GM12864 (cell line): ENCODE results near the gene CDKAL1.

Experiments
- DNase-seq: peaks from one replicate; pipeline ENCODE4 v3.0.0-alpha.2; 2011; ENCODE audit warnings: low read depth
- H3K4me3 ChIP-seq: 2 replicates; pipeline ENCODE4 v1.5.1; 2011; ENCODE audit warnings: mild to moderate bottlenecking, low read depth, low read length, control low read depth
- TF ChIP-seq, protein P1 (sequence below): IDR thresholded peaks from 2 replicates; pipeline ENCODE4 v1.5.1; 2011; ENCODE audit warnings: low read depth, mild to moderate bottlenecking, moderate library complexity, low read length, control low read depth, inconsistent platforms; ENCODE audit errors: missing control alignments

CDKAL1 gene

DNA sequence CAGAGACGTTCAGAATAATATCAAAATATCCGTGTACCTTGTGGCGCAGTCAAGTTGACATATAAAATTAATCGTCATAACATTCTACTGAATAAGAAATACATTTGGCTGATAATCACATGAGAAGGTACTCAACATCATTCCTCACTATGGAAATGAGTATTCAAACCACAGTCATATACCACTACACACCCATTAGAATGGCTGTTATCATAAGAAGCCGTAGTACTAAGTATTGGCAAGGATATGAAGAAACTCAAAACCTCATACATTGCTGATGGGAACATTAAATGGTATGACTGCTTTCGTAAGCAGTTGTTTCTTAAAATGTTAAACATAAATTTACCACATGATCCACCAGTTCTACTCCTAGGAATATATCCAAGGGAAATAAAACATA is 244.7 kb downstream of the CDKAL1 start:
- TF ChIP-seq, protein P1, sequence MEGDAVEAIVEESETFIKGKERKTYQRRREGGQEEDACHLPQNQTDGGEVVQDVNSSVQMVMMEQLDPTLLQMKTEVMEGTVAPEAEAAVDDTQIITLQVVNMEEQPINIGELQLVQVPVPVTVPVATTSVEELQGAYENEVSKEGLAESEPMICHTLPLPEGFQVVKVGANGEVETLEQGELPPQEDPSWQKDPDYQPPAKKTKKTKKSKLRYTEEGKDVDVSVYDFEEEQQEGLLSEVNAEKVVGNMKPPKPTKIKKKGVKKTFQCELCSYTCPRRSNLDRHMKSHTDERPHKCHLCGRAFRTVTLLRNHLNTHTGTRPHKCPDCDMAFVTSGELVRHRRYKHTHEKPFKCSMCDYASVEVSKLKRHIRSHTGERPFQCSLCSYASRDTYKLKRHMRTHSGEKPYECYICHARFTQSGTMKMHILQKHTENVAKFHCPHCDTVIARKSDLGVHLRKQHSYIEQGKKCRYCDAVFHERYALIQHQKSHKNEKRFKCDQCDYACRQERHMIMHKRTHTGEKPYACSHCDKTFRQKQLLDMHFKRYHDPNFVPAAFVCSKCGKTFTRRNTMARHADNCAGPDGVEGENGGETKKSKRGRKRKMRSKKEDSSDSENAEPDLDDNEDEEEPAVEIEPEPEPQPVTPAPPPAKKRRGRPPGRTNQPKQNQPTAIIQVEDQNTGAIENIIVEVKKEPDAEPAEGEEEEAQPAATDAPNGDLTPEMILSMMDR, result no peak
- DNase-seq, result no peak
- no peak overlapping the region for H3K4me3 ChIP-seq

DNA sequence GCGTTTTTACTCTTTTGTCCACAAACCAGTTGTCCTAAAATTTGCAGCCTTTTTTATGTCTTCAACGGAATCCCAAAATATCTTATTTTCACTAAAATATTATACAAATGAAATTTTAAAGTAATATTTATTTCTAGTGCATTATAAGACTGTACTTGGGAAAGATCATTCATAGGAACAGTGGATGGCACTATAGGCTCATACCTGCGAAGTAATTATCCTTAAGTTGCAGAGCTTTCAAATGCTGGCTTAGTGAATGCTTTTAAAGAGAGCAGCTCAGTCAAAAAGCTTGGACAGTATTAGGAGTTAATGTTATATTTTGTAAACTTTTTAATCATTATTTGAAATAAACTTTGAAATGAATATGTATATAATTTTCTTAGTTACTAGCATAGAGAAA is 254.9 kb downstream of the CDKAL1 start:
- TF ChIP-seq, protein P1, result no peak
- no peak for DNase-seq
- no peak overlapping the region for H3K4me3 ChIP-seq

DNA sequence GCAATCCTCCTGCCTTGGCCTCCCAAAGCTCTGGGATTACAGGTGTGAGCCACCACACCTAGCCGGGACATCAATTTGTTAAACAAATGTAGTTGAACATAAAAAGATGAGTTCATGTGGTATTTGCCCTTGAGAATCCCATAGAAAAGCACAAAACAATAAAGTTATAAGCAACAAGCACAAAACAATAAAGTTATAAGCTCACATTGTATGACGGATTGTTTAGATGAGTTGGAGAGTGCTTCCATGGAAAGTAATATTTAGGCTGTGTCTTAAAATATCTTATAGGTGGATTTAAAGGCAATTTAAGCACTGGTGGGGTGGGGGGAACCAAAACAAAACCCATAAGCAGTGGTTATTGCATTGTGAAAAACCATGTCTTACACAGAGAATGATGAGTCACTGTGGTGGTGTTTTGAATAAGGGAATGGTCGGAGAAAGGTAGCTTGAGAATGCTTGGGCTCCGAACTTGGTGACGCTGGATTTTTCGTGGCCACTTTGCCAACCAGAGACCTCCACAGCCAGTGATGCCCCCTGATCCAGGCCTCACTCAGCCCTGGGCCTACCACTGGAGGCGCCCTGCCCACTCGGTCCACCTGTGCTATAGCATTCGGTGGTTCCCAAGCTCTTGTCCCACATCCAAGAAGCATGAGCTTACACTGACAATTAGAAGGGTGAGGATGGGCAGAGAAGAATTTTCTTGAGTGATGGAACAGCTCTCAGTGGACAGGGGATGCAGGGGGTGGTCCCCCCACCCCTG is 256.0 kb downstream of the CDKAL1 start:
- TF ChIP-seq, protein P1, result no peak
- no peak overlapping the region for H3K4me3 ChIP-seq
- DNase-seq, result no peak

DNA sequence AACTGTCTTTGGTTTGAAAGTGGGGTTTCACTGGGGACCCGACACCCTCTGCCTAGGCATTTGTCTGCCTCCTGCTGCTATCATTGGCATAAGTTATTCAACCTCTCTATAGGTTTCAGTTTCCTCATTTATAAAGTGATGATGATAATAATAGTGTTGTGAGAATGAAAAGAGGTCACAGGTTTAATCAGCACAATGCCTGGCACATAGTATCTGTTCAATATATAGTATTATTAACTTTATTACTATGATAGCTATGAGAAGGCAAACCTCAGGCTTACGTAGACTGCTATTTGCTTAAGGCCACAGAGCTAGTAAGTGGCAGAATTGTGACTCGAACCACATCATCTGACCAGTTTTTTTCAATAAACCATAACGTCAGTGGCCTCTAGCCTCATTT is 256.8 kb downstream of the CDKAL1 start:
- TF ChIP-seq, protein P1, result no peak
- no peak for DNase-seq
- H3K4me3 ChIP-seq, result no peak overlapping the region

DNA sequence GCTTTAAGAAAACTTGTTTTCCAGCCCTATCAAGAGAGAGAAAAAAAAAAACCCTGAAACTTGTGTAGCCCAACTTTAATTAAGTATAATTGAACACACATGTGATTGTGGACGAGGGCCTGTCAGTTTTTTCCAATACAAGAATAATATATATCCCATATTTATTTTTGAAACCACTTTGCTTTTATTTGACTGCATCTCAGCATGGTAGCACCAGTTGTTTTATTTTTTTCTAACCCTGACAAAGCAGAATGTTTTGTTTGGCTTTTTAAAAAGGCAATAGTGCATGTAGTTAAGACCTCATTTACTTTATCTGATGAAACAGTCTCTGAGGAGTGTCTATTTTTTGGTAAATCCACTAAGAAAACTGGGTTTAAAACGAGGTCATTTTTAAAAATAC is 257.7 kb downstream of the CDKAL1 start:
- DNase-seq, result no peak
- TF ChIP-seq, protein P1, result no peak
- no peak overlapping the region for H3K4me3 ChIP-seq

DNA sequence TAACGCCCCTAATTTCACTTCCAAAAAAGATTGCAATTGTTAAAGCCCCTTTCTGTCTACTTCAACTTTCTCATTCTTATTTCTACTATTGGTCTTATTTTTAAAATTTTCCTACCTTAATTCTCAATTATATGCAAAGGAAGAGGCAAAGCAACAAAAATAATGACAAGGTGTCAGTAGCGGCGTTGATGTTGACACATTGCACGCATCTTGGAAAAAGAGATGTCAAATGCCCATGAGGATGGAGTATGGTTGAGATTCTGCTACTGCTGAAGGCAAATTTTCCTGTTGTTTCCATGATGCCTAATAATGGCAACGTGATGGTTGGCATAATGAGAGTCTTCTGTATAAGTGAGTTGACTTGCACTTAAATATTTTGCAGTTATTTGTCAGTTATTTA is 258.9 kb downstream of the CDKAL1 start:
- no peak for DNase-seq
- no peak overlapping the region for H3K4me3 ChIP-seq
- TF ChIP-seq, protein P1, result no peak

DNA sequence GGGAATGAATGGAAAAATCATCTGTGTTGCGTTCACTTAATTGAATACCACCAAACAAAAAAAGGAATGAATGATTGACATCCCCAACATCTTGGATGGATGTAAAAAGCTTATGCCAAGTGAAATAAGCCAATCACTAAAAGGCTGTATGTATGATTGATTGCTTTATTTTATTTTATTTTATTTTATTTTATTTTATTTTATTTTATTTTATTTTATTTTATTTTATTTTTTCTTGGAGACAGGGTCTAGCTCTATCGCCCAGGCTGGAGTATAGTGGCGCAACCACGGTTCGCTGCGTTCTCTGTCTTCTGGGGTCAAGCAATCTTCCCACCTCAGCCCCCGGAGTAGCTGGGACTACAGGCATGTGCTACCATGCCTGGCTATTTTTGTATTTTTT is 263.3 kb downstream of the CDKAL1 start:
- H3K4me3 ChIP-seq, result no peak overlapping the region
- no peak for DNase-seq
- TF ChIP-seq, protein P1, result no peak
